ENCODE results near the gene USP25. TPM values are rescaled to one million over a fixed set of nuclear protein-coding genes. Genes with fewer than 3 reads are reported as not detected.

USP25 gene
- total RNA-seq, 2 experiments from 2014 or later, result 34.1 to 34.6 TPM

DNA sequence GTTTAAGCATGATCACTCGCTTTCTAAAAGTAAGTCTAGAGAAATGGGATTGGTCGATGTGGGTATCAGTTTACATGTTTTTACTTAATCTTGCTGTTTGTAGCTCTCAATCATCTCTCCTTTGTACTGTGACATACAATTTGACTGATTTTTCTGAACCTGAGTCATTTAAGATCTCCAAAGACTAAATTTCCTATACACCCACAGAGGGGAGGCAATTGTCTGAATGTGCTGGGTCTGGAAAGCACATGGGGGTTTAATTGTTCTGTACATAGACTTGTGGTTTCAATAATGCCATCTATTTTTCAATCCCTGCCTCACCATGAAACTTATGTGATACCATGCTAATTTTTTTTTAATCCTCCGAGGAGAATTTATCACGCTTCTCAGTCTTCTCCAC lies 65.8 kb downstream of the USP25 start:
- POLR2A ChIA-PET, result no interaction called here
- peak; percentile 64 for ATAC-seq
- peaks cover 53% of the 10 kb centered on the region for H3K4me1 Mint-ChIP-seq (ENCODE audit: low read depth)
- H3K4me3 Mint-ChIP-seq, result peak overlapping the region; percentile 14
- H3K27me3 Mint-ChIP-seq, result no peaks in the 10 kb centered on the region
- TF ChIP-seq, protein P1, sequence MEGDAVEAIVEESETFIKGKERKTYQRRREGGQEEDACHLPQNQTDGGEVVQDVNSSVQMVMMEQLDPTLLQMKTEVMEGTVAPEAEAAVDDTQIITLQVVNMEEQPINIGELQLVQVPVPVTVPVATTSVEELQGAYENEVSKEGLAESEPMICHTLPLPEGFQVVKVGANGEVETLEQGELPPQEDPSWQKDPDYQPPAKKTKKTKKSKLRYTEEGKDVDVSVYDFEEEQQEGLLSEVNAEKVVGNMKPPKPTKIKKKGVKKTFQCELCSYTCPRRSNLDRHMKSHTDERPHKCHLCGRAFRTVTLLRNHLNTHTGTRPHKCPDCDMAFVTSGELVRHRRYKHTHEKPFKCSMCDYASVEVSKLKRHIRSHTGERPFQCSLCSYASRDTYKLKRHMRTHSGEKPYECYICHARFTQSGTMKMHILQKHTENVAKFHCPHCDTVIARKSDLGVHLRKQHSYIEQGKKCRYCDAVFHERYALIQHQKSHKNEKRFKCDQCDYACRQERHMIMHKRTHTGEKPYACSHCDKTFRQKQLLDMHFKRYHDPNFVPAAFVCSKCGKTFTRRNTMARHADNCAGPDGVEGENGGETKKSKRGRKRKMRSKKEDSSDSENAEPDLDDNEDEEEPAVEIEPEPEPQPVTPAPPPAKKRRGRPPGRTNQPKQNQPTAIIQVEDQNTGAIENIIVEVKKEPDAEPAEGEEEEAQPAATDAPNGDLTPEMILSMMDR (IDR thresholded peaks at IDR 0.05), result no peak
- H3K36me3 Mint-ChIP-seq (ENCODE audit: low read depth), result peaks cover 28% of the 10 kb centered on the region
- peak overlapping the region; percentile 72 for H3K27ac Mint-ChIP-seq
- no peak for DNase-seq
- intact Hi-C loops (cut with micrococcal nuclease), result loop anchor here (5.0 kb wide), 1 partner anchor 63 kb away; no protein-coding TSS in a partner anchor
- H3K9me3 Mint-ChIP-seq, result peaks cover 1% of the 10 kb centered on the region
- CTCF ChIA-PET, result no interaction called here

- no peaks in the 10 kb centered on the region for H3K27me3 Mint-ChIP-seq
- H3K9me3 Mint-ChIP-seq, result peaks cover 1% of the 10 kb centered on the region
- TF ChIP-seq, protein P1 (IDR thresholded peaks at IDR 0.05), result no peak
- H3K36me3 Mint-ChIP-seq (ENCODE audit: low read depth), result peaks cover 31% of the 10 kb centered on the region
- peaks cover 61% of the 10 kb centered on the region for H3K4me1 Mint-ChIP-seq (ENCODE audit: low read depth)
- peak; percentile 43 for ATAC-seq
- ChIA-PET CTCF (no interaction called here), POLR2A (no interaction called here)
- no peak for DNase-seq
- no peak overlapping the region for H3K4me3 Mint-ChIP-seq
- peak overlapping the region; percentile 53 for H3K27ac Mint-ChIP-seq
- intact Hi-C loops (cut with micrococcal nuclease), result loop anchor here (5.0 kb wide), 1 partner anchor 65 kb away; no protein-coding TSS in a partner anchor
Measured at GRCh38 chr21:15797577-15798363, 68.0 kb downstream of the USP25 start.

DNA sequence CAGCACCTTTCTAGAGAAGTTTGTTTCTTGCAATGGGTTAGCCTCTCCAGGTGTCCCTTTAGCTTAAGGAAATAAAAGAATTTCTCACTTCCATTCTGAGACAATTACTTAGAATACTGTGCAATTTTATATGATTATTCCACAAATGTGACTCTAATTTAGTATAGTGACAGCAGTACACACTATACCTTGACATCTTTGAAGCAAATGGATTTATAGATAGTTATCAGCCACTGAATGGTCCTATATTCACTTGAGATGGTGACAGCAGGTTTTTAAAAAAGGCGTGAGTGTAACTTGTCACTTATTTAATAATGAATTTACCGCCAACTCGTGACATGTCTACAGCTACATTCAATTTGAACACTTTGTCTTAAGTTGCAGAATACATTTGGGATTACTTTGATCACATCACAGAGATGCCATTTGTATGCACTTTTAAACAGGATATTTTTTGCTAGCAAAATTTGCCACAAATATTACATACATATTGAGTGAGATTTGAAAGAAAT lies 71.6 kb downstream of the USP25 start:
- ChIA-PET CTCF (no interaction called here), POLR2A (interaction anchor here (1.1 to 1.5 kb wide), 2 partner anchors 8 to 19 kb away, joined by 3 read pairs; no protein-coding TSS in a partner anchor)
- intact Hi-C loops (cut with micrococcal nuclease), result no loop called here
- DNase-seq (no peak), ATAC-seq (no peak)
- TF ChIP-seq, protein P1 (IDR thresholded peaks at IDR 0.05), result no peak
- peaks cover 1% of the 10 kb centered on the region for H3K9me3 Mint-ChIP-seq
- peaks cover 26% of the 10 kb centered on the region for H3K36me3 Mint-ChIP-seq (ENCODE audit: low read depth)
- no peak overlapping the region for H3K4me3 Mint-ChIP-seq
- peaks cover 42% of the 10 kb centered on the region for H3K4me1 Mint-ChIP-seq (ENCODE audit: low read depth)
- no peak overlapping the region for H3K27ac Mint-ChIP-seq
- no peaks in the 10 kb centered on the region for H3K27me3 Mint-ChIP-seq

GRCh38 chr21:15804247-15805005 lies 74.6 kb downstream of the USP25 start:
- CTCF ChIA-PET, result no interaction called here
- H3K9me3 Mint-ChIP-seq, result no peaks in the 10 kb centered on the region
- no peak for DNase-seq
- no peaks in the 10 kb centered on the region for H3K27me3 Mint-ChIP-seq
- POLR2A ChIA-PET, result no interaction called here
- H3K4me3 Mint-ChIP-seq, result no peak overlapping the region
- TF ChIP-seq, protein P1 (IDR thresholded peaks at IDR 0.05), result no peak
- peaks cover 33% of the 10 kb centered on the region for H3K36me3 Mint-ChIP-seq (ENCODE audit: low read depth)
- ATAC-seq, result no peak
- intact Hi-C loops (cut with micrococcal nuclease), result no loop called here
- H3K4me1 Mint-ChIP-seq (ENCODE audit: low read depth), result peaks cover 20% of the 10 kb centered on the region
- no peak overlapping the region for H3K27ac Mint-ChIP-seq

Measured in activated CD8-positive, alpha-beta T cell treated with anti-CD3 and anti-CD28 coated beads for 36 hours (primary cell).